Measurements from ENCODE around the gene WDR54.

Gene WDR54

GRCh38 chr2:74421221-74421870, at the start of gene WDR54, which contains the start of gene C2orf81:
Gene WDR54, plus strand, starts transcription at chr2:74421730. Its CDS starts 424 bp downstream, at chr2:74422154.
Gene C2orf81, minus strand, starts transcription at chr2:74421619. Its CDS starts 59 bp downstream, at chr2:74421560.
- peak; percentile 65 for DNase-seq

- DNase-seq = no peak
Measured at GRCh38 chr2:74372674-74373073, 48.9 kb upstream of the WDR54 start.

GRCh38 chr2:74373221-74373676, 48.3 kb upstream of the WDR54 start:
- DNase-seq = no peak

GRCh38 chr2:74373985-74374384, 47.5 kb upstream of the WDR54 start:
- DNase-seq = no peak

GRCh38 chr2:74374509-74375205, 46.9 kb upstream of the WDR54 start:
- no peak for DNase-seq

- DNase-seq = no peak
Measured at GRCh38 chr2:74375838-74376237, 45.7 kb upstream of the WDR54 start.

GRCh38 chr2:74378007-74378406, 43.5 kb upstream of the WDR54 start:
- DNase-seq = no peak

GRCh38 chr2:74379851-74380789, 41.4 kb upstream of the WDR54 start, which contains the start of gene DCTN1:
Gene DCTN1, minus strand, starts transcription at chr2:74380311. Its CDS starts 274 bp downstream, at chr2:74380037.
- DNase-seq = no peak

- DNase-seq = no peak
Measured at GRCh38 chr2:74381751-74382150, 39.8 kb upstream of the WDR54 start.

- no peak for DNase-seq
Measured at GRCh38 chr2:74383254-74383653, 38.3 kb upstream of the WDR54 start.

GRCh38 chr2:74384051-74384450, 37.5 kb upstream of the WDR54 start:
- DNase-seq = no peak

- DNase-seq = no peak
Measured at GRCh38 chr2:74385396-74385795, 36.1 kb upstream of the WDR54 start.

GRCh38 chr2:74387346-74387745, 34.2 kb upstream of the WDR54 start:
- DNase-seq = no peak

GRCh38 chr2:74390606-74391005, 30.9 kb upstream of the WDR54 start:
- no peak for DNase-seq

- DNase-seq = peak; percentile 55
Measured at GRCh38 chr2:74391209-74391579, 30.3 kb upstream of the WDR54 start.

- peak; percentile 92 for DNase-seq
Measured at GRCh38 chr2:74391580-74392448, 29.7 kb upstream of the WDR54 start.

GRCh38 chr2:74392449-74392743, 29.1 kb upstream of the WDR54 start:
- no peak for DNase-seq

- DNase-seq = no peak
Measured at GRCh38 chr2:74393525-74393924, 28.0 kb upstream of the WDR54 start.

- no peak for DNase-seq
Measured at GRCh38 chr2:74396149-74396548, 25.4 kb upstream of the WDR54 start.

GRCh38 chr2:74399785-74400184, 21.7 kb upstream of the WDR54 start:
- DNase-seq = peak; percentile 15

GRCh38 chr2:74401891-74402290, 19.6 kb upstream of the WDR54 start:
- no peak for DNase-seq

- no peak for DNase-seq
Measured at GRCh38 chr2:74406035-74406434, 15.5 kb upstream of the WDR54 start.

Data from KG1 (cell line).